SK-N-SH (cell line): ENCODE results near the gene SLC2A4. TPM values are rescaled to one million over a fixed set of nuclear protein-coding genes. Genes with fewer than 3 reads are reported as not detected.

Experiments
- CTCF ChIA-PET: fragments of 300-600, 350-600 bp; formaldehyde crosslinking; extraction: SDS; loops from one replicate; lab custom pipeline; 2021; lab: Yijun Ruan, JAX
- POLR2A ChIA-PET: fragments of 350-600 bp; sonication (Branson Sonifier 250); formaldehyde crosslinking; extraction: SDS; loops from one replicate; lab custom pipeline; 2020; ENCODE audit warnings: antibody characterized with exemption, inconsistent platforms; lab: Yijun Ruan, JAX
- DNase-seq: peaks from one replicate; pipeline ENCODE4 v3.0.0; 2012
- H2AFZ ChIP-seq: fragments of 200-600 bp; sonication (generic); 2 replicates; pipeline ENCODE4 v1.8.1; 2016; ENCODE audit warnings: antibody characterized with exemption, mild to moderate bottlenecking, low read depth
- H3F3A ChIP-seq: fragments of 200-600 bp; sonication (generic); replicated peaks from 2 replicates; pipeline ENCODE3; 2016; ENCODE audit warnings: antibody characterized with exemption, mild to moderate bottlenecking; ENCODE audit not compliant: insufficient read depth
- H3K27ac ChIP-seq, 2 experiments: fragments of 200-500 bp in 1 of 2; fragments of 200-600 bp in 1 of 2; sonication (Bioruptor generic) in 1 of 2; sonication (generic), shearing (Covaris generic) in 1 of 2; 2 replicates each; pipeline versions ENCODE4 v1.5.1 to v1.6.1; 2014 to 2016; ENCODE audit warnings: low read depth in 2 of 2, inconsistent platforms in 1 of 2, low read length in 1 of 2, mild to moderate bottlenecking in 1 of 2, mixed read lengths in 1 of 2
- H3K27me3 ChIP-seq: fragments of 200-600 bp; sonication (generic), shearing (Covaris generic); 2 replicates; pipeline ENCODE4 v1.6.1; 2016; ENCODE audit warnings: mixed run types; ENCODE audit not compliant: insufficient read depth
- H3K36me3 ChIP-seq, 2 experiments: fragments of 200-500 bp in 1 of 2; fragments of 200-600 bp in 1 of 2; sonication (Bioruptor generic) in 1 of 2; sonication (generic) in 1 of 2; replicated peaks in 1 of 2; 2 replicates each; pipeline versions ENCODE3 to v1.5.1; 2014 to 2016; ENCODE audit warnings: low read length in 1 of 2, mild to moderate bottlenecking in 1 of 2; ENCODE audit not compliant: insufficient read depth in 2 of 2, control insufficient read depth in 1 of 2
- H3K4me1 ChIP-seq, 2 experiments: fragments of 200-500 bp in 1 of 2; fragments of 200-600 bp in 1 of 2; sonication (Bioruptor generic) in 1 of 2; sonication (generic), shearing (Covaris generic) in 1 of 2; 2 replicates each; pipeline versions ENCODE4 v1.5.1 to v1.6.1; 2014 to 2016; ENCODE audit warnings: low read depth in 1 of 2, low read length in 1 of 2, mixed run types in 1 of 2; ENCODE audit not compliant: insufficient read depth in 2 of 2, control insufficient read depth in 1 of 2
- H3K4me2 ChIP-seq: fragments of 200-600 bp; sonication (generic), shearing (Covaris generic); 2 replicates; pipeline ENCODE4 v1.6.1; 2017; ENCODE audit warnings: mixed run types
- H3K4me3 ChIP-seq, 2 experiments: fragments of 200-500 bp in 1 of 2; fragments of 200-600 bp in 1 of 2; sonication (Bioruptor generic) in 1 of 2; sonication (generic), shearing (Covaris generic) in 1 of 2; 2 replicates each; pipeline versions ENCODE4 v1.5.1 to v1.8.1; 2014 to 2016; ENCODE audit warnings: low read depth in 2 of 2, inconsistent platforms in 1 of 2, low read length in 1 of 2, mild to moderate bottlenecking in 1 of 2, mixed read lengths in 1 of 2, moderate library complexity in 1 of 2
- H3K79me2 ChIP-seq: fragments of 200-600 bp; sonication (generic); 2 replicates; pipeline ENCODE4 v1.8.1; 2017; ENCODE audit warnings: mild to moderate bottlenecking; ENCODE audit not compliant: insufficient read depth
- H3K9ac ChIP-seq: fragments of 200-600 bp; sonication (generic); 2 replicates; pipeline ENCODE4 v1.6.1; 2017; ENCODE audit warnings: mixed run types
- H3K9me2 ChIP-seq: fragments of 200-600 bp; sonication (generic); 2 replicates; pipeline ENCODE4 v1.6.1; 2017; ENCODE audit warnings: mixed run types
- H3K9me3 ChIP-seq: fragments of 200-600 bp; sonication (generic); 2 replicates; pipeline ENCODE4 v1.6.1; 2017; ENCODE audit warnings: mixed run types, mild to moderate bottlenecking, moderate library complexity
- H4K20me1 ChIP-seq: fragments of 200-600 bp; sonication (generic); 2 replicates; pipeline ENCODE4 v1.6.1; 2017; ENCODE audit warnings: mild to moderate bottlenecking, mixed run types; ENCODE audit not compliant: insufficient read depth
- CHD2 ChIP-seq: fragments of 150-350 bp; IDR thresholded peaks from 2 replicates; pipeline ENCODE4 v1.6.1; 2018; ENCODE audit warnings: low read length; ENCODE audit not compliant: partially characterized antibody
- ELF1 ChIP-seq: IDR thresholded peaks from 2 replicates; pipeline ENCODE4 v1.4.0; 2012
- EP300 ChIP-seq, 2 experiments: IDR thresholded peaks; 2 replicates each; pipeline versions ENCODE4 v1.4.0 to v1.6.1; 2012; ENCODE audit warnings: borderline replicate concordance in 1 of 2, low read depth in 1 of 2, low read length in 1 of 2
- EZH2phosphoT487 ChIP-seq: fragments of 200-600 bp; sonication (generic); IDR thresholded peaks from 2 replicates; pipeline ENCODE4 v1.6.1; 2017; ENCODE audit warnings: low read depth, mixed run types, mild to moderate bottlenecking, antibody characterized with exemption, moderate library complexity, borderline replicate concordance
- FOSL2 ChIP-seq: IDR thresholded peaks from 2 replicates; pipeline ENCODE4 v1.4.0; 2012; ENCODE audit warnings: low read depth, mild to moderate bottlenecking, moderate library complexity, borderline replicate concordance
- FOXM1 ChIP-seq: IDR thresholded peaks from 2 replicates; pipeline ENCODE4 v1.4.0; 2012; ENCODE audit warnings: low read depth, mild to moderate bottlenecking
- GATA2 ChIP-seq: sonication (generic); formaldehyde crosslinking; IDR thresholded peaks from 2 replicates; pipeline ENCODE4 v1.5.0; 2020; ENCODE audit warnings: mild to moderate bottlenecking, missing genetic modification reagents
- IRF3 ChIP-seq: fragments of 150-350 bp; IDR thresholded peaks from 2 replicates; pipeline ENCODE4 v1.6.1; 2016; ENCODE audit warnings: mild to moderate bottlenecking, low read depth, low read length
- MEF2A ChIP-seq: IDR thresholded peaks from 2 replicates; pipeline ENCODE4 v1.4.0; 2012; ENCODE audit warnings: low read depth, borderline replicate concordance
- MXI1 ChIP-seq: IDR thresholded peaks from 2 replicates; pipeline ENCODE4 v1.6.1; 2012; ENCODE audit warnings: mild to moderate bottlenecking, low read depth, low read length, improper control_type of control experiment
- NRF1 ChIP-seq: IDR thresholded peaks from 2 replicates; pipeline ENCODE4 v1.6.1; 2012; ENCODE audit warnings: low read depth, mild to moderate bottlenecking, low read length
- POLR2AphosphoS5 ChIP-seq: IDR thresholded peaks from 2 replicates; pipeline ENCODE4 v1.6.1; 2012; ENCODE audit warnings: low read depth, low read length
- RFX5 ChIP-seq: IDR thresholded peaks from 2 replicates; pipeline ENCODE4 v1.6.1; 2012; ENCODE audit warnings: mild to moderate bottlenecking, improper control_type of control experiment, low read length
- RXRA ChIP-seq: IDR thresholded peaks from 2 replicates; pipeline ENCODE4 v1.4.0; 2012; ENCODE audit warnings: low read depth, mild to moderate bottlenecking, borderline replicate concordance
- SMC3 ChIP-seq: IDR thresholded peaks from 2 replicates; pipeline ENCODE4 v1.6.1; 2012; ENCODE audit warnings: low read depth, low read length, improper control_type of control experiment
- YY1 ChIP-seq: IDR thresholded peaks from 2 replicates; pipeline ENCODE4 v1.4.0; 2012; ENCODE audit warnings: low read depth, mild to moderate bottlenecking
- WGBS: methylation state at CpG from one replicate; pipeline ENCODE4 v1.1.6; 2017; ENCODE audit warnings: low lambda C conversion rate; 5-methylcytosine and 5-hydroxymethylcytosine counted together
- polyA plus RNA-seq, 3 experiments: library from polyadenylated mRNA; depleted of rRNA; stranded (reverse); fragments of >200 nt; gene quantifications; 2 replicates each; pipeline ENCODE4 v1.2.3, GENCODE V29; 2012
- TF ChIP-seq, protein P1 (sequence below): IDR thresholded peaks from 2 replicates; pipeline ENCODE4; 2012
- TF ChIP-seq, protein P2 (sequence below): IDR thresholded peaks from 2 replicates; pipeline ENCODE4 v1.4.0; 2012; ENCODE audit warnings: low read depth, borderline replicate concordance
- TF ChIP-seq, protein P3 (sequence below): IDR thresholded peaks from 2 replicates; pipeline ENCODE4 v1.4.0; 2012; ENCODE audit warnings: low read depth

Gene SLC2A4
- polyA plus RNA-seq, 1 of the 3 experiments (the other 2 are of a cell fraction): 0.44 TPM

- no peaks in the 10 kb centered on the region for H3F3A ChIP-seq
- no peaks in the 10 kb centered on the region for H4K20me1 ChIP-seq
- peaks cover 17% of the 10 kb centered on the region; the same call in 1 of the 2 replicates for H3K79me2 ChIP-seq
- peak overlapping the region; percentile 86 for H3K4me2 ChIP-seq
- CTCF ChIA-PET: interaction anchor here (0.6 to 2.3 kb wide), 9 partner anchors 8 to 284 kb away, joined by 3 to 8 read pairs (median 4); partner anchors contain the start of gene KCTD11
- peak overlapping the region; percentile 75 for H2AFZ ChIP-seq
- H3K9me3 ChIP-seq: no peaks in the 10 kb centered on the region
- peak overlapping the region; percentile 65 for H3K9ac ChIP-seq
- peaks cover 0 to 16% of the 10 kb centered on the region in 2 experiments for H3K36me3 ChIP-seq
- WGBS: under 1% methylated on average over 15 of the region's 34 CpGs
- TF ChIP-seq MEF2A (no peak), POLR2AphosphoS5 (peak; percentile 35; the same call in 1 of the 2 replicates), SMC3 (no peak)
- H3K27ac ChIP-seq: peak overlapping the region; percentile 79 to 92
- peak overlapping the region; percentile 69 to 93 for H3K4me3 ChIP-seq
- no peaks in the 10 kb centered on the region; the same call in 1 of the 2 replicates for H3K27me3 ChIP-seq
- POLR2A ChIA-PET: interaction anchor here (0.6 to 2.3 kb wide), 15 partner anchors 10 to 357 kb away, joined by 3 to 11 read pairs (median 3); partner anchors contain the start of genes ACADVL, DLG4, DVL2 and GPS2
- DNase-seq: peak; percentile 94
- H3K4me1 ChIP-seq: peaks cover 3 to 13% of the 10 kb centered on the region in 2 experiments; a peak in 2 of 4 replicates
- H3K9me2 ChIP-seq: no peaks in the 10 kb centered on the region
Measured at GRCh38 chr17:7329997-7330637, 48.6 kb downstream of the SLC2A4 start.

- CTCF ChIA-PET: interaction anchor here (0.6 to 2.3 kb wide), 4 partner anchors 8 to 22 kb away, joined by 3 to 8 read pairs (median 4); partner anchors contain the start of gene KCTD11
- Histone ChIP-seq H3K79me2 (peaks cover 17% of the 10 kb centered on the region; the same call in 1 of the 2 replicates), H3K9me2 (no peaks in the 10 kb centered on the region), H3K9me3 (no peaks in the 10 kb centered on the region), H4K20me1 (no peaks in the 10 kb centered on the region), H2AFZ (peak overlapping the region; percentile 75), H3K27ac (peak overlapping the region; percentile 79 to 92; a peak in 3 of 4 replicates), H3K27me3 (no peaks in the 10 kb centered on the region; the same call in 1 of the 2 replicates), H3K4me2 (peak overlapping the region; percentile 86), H3K36me3 (peaks cover 0 to 11% of the 10 kb centered on the region in 2 experiments), H3K4me3 (peak overlapping the region; percentile 69 to 93), H3F3A (no peaks in the 10 kb centered on the region), H3K4me1 (peaks cover 3 to 13% of the 10 kb centered on the region in 2 experiments; a peak in 2 of 4 replicates), H3K9ac (peak overlapping the region; percentile 65)
- POLR2A ChIA-PET: interaction anchor here (0.6 to 2.1 kb wide), 2 partner anchors 10 to 14 kb away, joined by 3 to 8 read pairs; no protein-coding TSS in a partner anchor
- DNase-seq: no peak
- TF ChIP-seq GATA2 (CRISPR knock-in tag): no peak
- TF ChIP-seq, protein P1, sequence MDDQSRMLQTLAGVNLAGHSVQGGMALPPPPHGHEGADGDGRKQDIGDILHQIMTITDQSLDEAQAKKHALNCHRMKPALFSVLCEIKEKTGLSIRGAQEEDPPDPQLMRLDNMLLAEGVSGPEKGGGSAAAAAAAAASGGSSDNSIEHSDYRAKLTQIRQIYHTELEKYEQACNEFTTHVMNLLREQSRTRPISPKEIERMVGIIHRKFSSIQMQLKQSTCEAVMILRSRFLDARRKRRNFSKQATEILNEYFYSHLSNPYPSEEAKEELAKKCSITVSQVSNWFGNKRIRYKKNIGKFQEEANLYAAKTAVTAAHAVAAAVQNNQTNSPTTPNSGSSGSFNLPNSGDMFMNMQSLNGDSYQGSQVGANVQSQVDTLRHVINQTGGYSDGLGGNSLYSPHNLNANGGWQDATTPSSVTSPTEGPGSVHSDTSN: no peak
- TF ChIP-seq MXI1: no peak
- no peak for TF ChIP-seq CHD2
- TF ChIP-seq, protein P2, sequence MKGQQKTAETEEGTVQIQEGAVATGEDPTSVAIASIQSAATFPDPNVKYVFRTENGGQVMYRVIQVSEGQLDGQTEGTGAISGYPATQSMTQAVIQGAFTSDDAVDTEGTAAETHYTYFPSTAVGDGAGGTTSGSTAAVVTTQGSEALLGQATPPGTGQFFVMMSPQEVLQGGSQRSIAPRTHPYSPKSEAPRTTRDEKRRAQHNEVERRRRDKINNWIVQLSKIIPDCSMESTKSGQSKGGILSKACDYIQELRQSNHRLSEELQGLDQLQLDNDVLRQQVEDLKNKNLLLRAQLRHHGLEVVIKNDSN: no peak
- no peak for TF ChIP-seq FOSL2
- no peak; the same call in 1 of the 2 replicates for TF ChIP-seq POLR2AphosphoS5
- TF ChIP-seq RFX5: no peak
- no peak for TF ChIP-seq RXRA
- TF ChIP-seq IRF3: no peak
- TF ChIP-seq, protein P3, sequence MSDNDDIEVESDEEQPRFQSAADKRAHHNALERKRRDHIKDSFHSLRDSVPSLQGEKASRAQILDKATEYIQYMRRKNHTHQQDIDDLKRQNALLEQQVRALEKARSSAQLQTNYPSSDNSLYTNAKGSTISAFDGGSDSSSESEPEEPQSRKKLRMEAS: no peak
- TF ChIP-seq FOXM1: no peak
- TF ChIP-seq EP300 (IDR thresholded peaks at IDR 0.05; ENCODE audit: borderline replicate concordance in 1 of 2, low read depth in 1 of 2, low read length in 1 of 2): no peak
- TF ChIP-seq ELF1: no peak
- TF ChIP-seq NRF1: no peak
- TF ChIP-seq YY1: no peak
- TF ChIP-seq SMC3: no peak
- TF ChIP-seq EZH2phosphoT487: no peak
- 37% methylated on average over 8 of the region's 13 CpGs for WGBS
Measured at GRCh38 chr17:7330638-7331015, 49.1 kb downstream of the SLC2A4 start.
